GM23338 (cell line): ENCODE data around the gene PHOX2A. TPM values are rescaled to one million over a fixed set of nuclear protein-coding genes. Genes with fewer than 3 reads are reported as not detected.

Source experiments
- ATAC-seq: fragments of 200-7000 bp; cut with Tn5 transposase; 3 replicates; pipeline ENCODE4 v1.9.1; 2020
- DNase-seq: peaks from one replicate; pipeline ENCODE4 v3.0.0-alpha.2; 2015; ENCODE audit warnings: low spot score
- H2AFZ ChIP-seq: fragments of 200-600 bp; sonication (generic); 2 replicates; pipeline ENCODE4 v1.8.0; 2016; ENCODE audit warnings: antibody characterized with exemption, mild to moderate bottlenecking, moderate library complexity
- H3F3A ChIP-seq: fragments of 200-600 bp; sonication (generic); replicated peaks from 2 replicates; pipeline ENCODE4 v1.8.0; 2017; ENCODE audit warnings: antibody characterized with exemption, mixed run types, low read depth
- H3K27ac ChIP-seq: fragments of 200-600 bp; sonication (generic); 2 replicates; pipeline ENCODE4 v1.6.1; 2016; ENCODE audit warnings: low read depth
- H3K27me3 ChIP-seq: fragments of 200-600 bp; sonication (generic); 2 replicates; pipeline ENCODE4 v1.8.0; 2016; ENCODE audit warnings: mild to moderate bottlenecking, mixed run types, moderate library complexity; ENCODE audit not compliant: insufficient read depth
- H3K36me3 ChIP-seq: fragments of 200-600 bp; sonication (generic); 2 replicates; pipeline ENCODE4 v1.8.0; 2016; ENCODE audit warnings: mild to moderate bottlenecking; ENCODE audit not compliant: insufficient read depth
- H3K4me1 ChIP-seq: fragments of 200-600 bp; sonication (generic); 2 replicates; pipeline ENCODE4 v1.8.0; 2016; ENCODE audit warnings: mild to moderate bottlenecking, moderate library complexity; ENCODE audit not compliant: insufficient read depth
- H3K4me2 ChIP-seq: fragments of 200-600 bp; sonication (generic); 2 replicates; pipeline ENCODE4 v1.7.1; 2017; ENCODE audit warnings: mixed run types
- H3K4me3 ChIP-seq: fragments of 200-600 bp; sonication (generic); 2 replicates; pipeline ENCODE4 v1.6.1; 2016; ENCODE audit warnings: mixed run types
- H3K79me2 ChIP-seq: fragments of 200-600 bp; sonication (generic); replicated peaks from 2 replicates; pipeline ENCODE4 v1.8.0; 2017; ENCODE audit warnings: mild to moderate bottlenecking; ENCODE audit not compliant: insufficient read depth
- H3K9me2 ChIP-seq: fragments of 200-600 bp; sonication (generic); 2 replicates; pipeline ENCODE4 v1.8.0; 2017; ENCODE audit not compliant: insufficient read depth
- H4K20me1 ChIP-seq: fragments of 200-600 bp; sonication (generic); replicated peaks from 2 replicates; pipeline ENCODE4 v1.8.0; 2017; ENCODE audit warnings: mild to moderate bottlenecking; ENCODE audit not compliant: insufficient read depth
- H3K27ac Mint-ChIP-seq: 2 replicates; pipeline ENCODE4 v1.8.0; 2020; ENCODE audit warnings: inconsistent platforms, mild to moderate bottlenecking, moderate library complexity, mixed read lengths
- H3K27me3 Mint-ChIP-seq: 3 replicates; pipeline ENCODE4 v1.8.0; 2022; ENCODE audit warnings: low read depth, mild to moderate bottlenecking, moderate library complexity, mixed read lengths, inconsistent platforms; ENCODE audit not compliant: insufficient read depth, poor library complexity
- H3K36me3 Mint-ChIP-seq: 3 replicates; pipeline ENCODE4 v1.8.0; 2021; ENCODE audit warnings: low read depth, mild to moderate bottlenecking, inconsistent platforms, moderate library complexity, mixed read lengths
- H3K4me1 Mint-ChIP-seq: 3 replicates; pipeline ENCODE4 v1.8.0; 2020; ENCODE audit warnings: mild to moderate bottlenecking, inconsistent platforms, mixed read lengths
- H3K4me3 Mint-ChIP-seq: 3 replicates; pipeline ENCODE4 v1.8.0; 2021; ENCODE audit warnings: moderate library complexity, mild to moderate bottlenecking, inconsistent platforms, mixed read lengths
- H3K9me3 Mint-ChIP-seq: 3 replicates; pipeline ENCODE4 v1.8.0; 2020; ENCODE audit warnings: moderate library complexity, mild to moderate bottlenecking, inconsistent platforms, mixed read lengths
- CREB1 ChIP-seq: fragments of 250-450 bp; sonication (Bioruptor Pico); IDR thresholded peaks from 2 replicates; pipeline ENCODE4 v1.5.0; 2020; ENCODE audit warnings: low read depth, mild to moderate bottlenecking, moderate library complexity
- ETS1 ChIP-seq: IDR thresholded peaks from 2 replicates; pipeline ENCODE4 v1.6.1; 2016; ENCODE audit warnings: antibody characterized with exemption
- EZH2 ChIP-seq: fragments of 200-600 bp; sonication (generic); IDR thresholded peaks from one replicate; pipeline ENCODE4 v1.8.0; 2017; ENCODE audit warnings: antibody characterized with exemption, mild to moderate bottlenecking, low read depth; ENCODE audit not compliant: unreplicated experiment
- EZH2phosphoT487 ChIP-seq: fragments of 200-600 bp; sonication (generic); IDR thresholded peaks from one replicate; pipeline ENCODE4 v1.8.1; 2018; ENCODE audit warnings: antibody characterized with exemption; ENCODE audit not compliant: unreplicated experiment
- JUNB ChIP-seq: IDR thresholded peaks from one replicate; pipeline ENCODE4 v1.6.1; 2016; ENCODE audit warnings: antibody characterized with exemption; ENCODE audit not compliant: unreplicated experiment
- NANOG ChIP-seq: IDR thresholded peaks from 2 replicates; pipeline ENCODE4 v1.6.1; 2016; ENCODE audit warnings: antibody characterized with exemption, borderline replicate concordance
- POLR2AphosphoS5 ChIP-seq: IDR thresholded peaks from 2 replicates; pipeline ENCODE4 v1.6.1; 2016; ENCODE audit warnings: antibody characterized with exemption, low read depth
- STAT1 ChIP-seq: IDR thresholded peaks from one replicate; pipeline ENCODE4 v1.6.1; 2016; ENCODE audit warnings: antibody characterized with exemption; ENCODE audit not compliant: unreplicated experiment
- ZNF114 ChIP-seq: fragments of 250-450 bp; sonication (Bioruptor Pico); IDR thresholded peaks from 2 replicates; pipeline ENCODE4 v1.5.0; 2020; ENCODE audit warnings: mild to moderate bottlenecking, moderate library complexity
- ZNF331 ChIP-seq: fragments of 250-450 bp; sonication (Bioruptor Pico); IDR thresholded peaks from 2 replicates; pipeline ENCODE4 v1.5.0; 2020; ENCODE audit warnings: low read depth, mild to moderate bottlenecking, moderate library complexity
- polyA plus RNA-seq: library from polyadenylated mRNA; unstranded; fragments of >200 nt; fragmentation: Nextera tagmentation; extraction: Ambion mirVana; gene quantifications from 2 replicates; pipeline ENCODE4 v1.2.1, GENCODE V29; 2016
- total RNA-seq: library from RNA; depleted of rRNA; stranded (reverse); fragments of >200 nt; shearing (Covaris generic); gene quantifications from 2 replicates; pipeline ENCODE4 v1.2.3, GENCODE V29; 2014
- TF ChIP-seq, protein P1 (sequence below): fragments of 250-450 bp; sonication (Bioruptor Pico); IDR thresholded peaks from 2 replicates; pipeline ENCODE4 v1.5.0; 2020; ENCODE audit warnings: mild to moderate bottlenecking, moderate library complexity
- TF ChIP-seq, protein P2 (sequence below): IDR thresholded peaks from one replicate; pipeline ENCODE4 v1.6.1; 2018; ENCODE audit warnings: antibody characterized with exemption; ENCODE audit not compliant: unreplicated experiment
- TF ChIP-seq, protein P3 (sequence below), 2 experiments: fragments of 200-600 bp in 1 of 2; sonication (generic) in 1 of 2; conservative IDR thresholded peaks; 2 replicates each; pipeline versions ENCODE4 v1.5.1 to v1.6.1; 2016 to 2017; ENCODE audit warnings: antibody characterized with exemption in 2 of 2, low read depth in 2 of 2, mild to moderate bottlenecking in 2 of 2, moderate library complexity in 1 of 2

PHOX2A gene
- total and polyA plus RNA-seq, 2 experiments from 2014 or later, result 0.31 TPM; not detected in 1

GRCh38 chr11:72251614-72252013 is 7.6 kb upstream of the PHOX2A start:
- H3K27me3 Mint-ChIP-seq, result peaks cover 1% of the 10 kb centered on the region

More at GRCh38 chr11:72251614-72252013, 7.6 kb upstream of the PHOX2A start:
- no peak overlapping the region for H3K27ac ChIP-seq
- no peak overlapping the region for H3K4me2 ChIP-seq
- H3K9me3 Mint-ChIP-seq, result peaks cover 13% of the 10 kb centered on the region
- no peak for ATAC-seq
- no peaks in the 10 kb centered on the region for H3K4me1 ChIP-seq
- no peak overlapping the region for H2AFZ ChIP-seq
- H3K4me3 Mint-ChIP-seq, result no peak overlapping the region
- H3K4me1 Mint-ChIP-seq, result peaks cover 4% of the 10 kb centered on the region; the same call in 2 of the 3 replicates
- H3F3A ChIP-seq, result no peaks in the 10 kb centered on the region
- H3K36me3 Mint-ChIP-seq, result 0 out of 3 replicates have a peak, but pooled peaks cover 6% of the 10 kb centered on the region
- DNase-seq, result no peak
- H4K20me1 ChIP-seq, result no peaks in the 10 kb centered on the region; the same call in 1 of the 2 replicates
- H3K27me3 ChIP-seq, result peaks cover 41% of the 10 kb centered on the region
- H3K27ac Mint-ChIP-seq, result no peak overlapping the region
- TF ChIP-seq ZNF114 (CRISPR knock-in tag) (no peak), JUNB (no peak), ZNF331 (no peak), EZH2phosphoT487 (no peak), CREB1 (CRISPR knock-in tag) (no peak), STAT1 (no peak), ETS1 (no peak), EZH2 (no peak), POLR2AphosphoS5 (no peak), NANOG (no peak)
- TF ChIP-seq, protein P1, sequence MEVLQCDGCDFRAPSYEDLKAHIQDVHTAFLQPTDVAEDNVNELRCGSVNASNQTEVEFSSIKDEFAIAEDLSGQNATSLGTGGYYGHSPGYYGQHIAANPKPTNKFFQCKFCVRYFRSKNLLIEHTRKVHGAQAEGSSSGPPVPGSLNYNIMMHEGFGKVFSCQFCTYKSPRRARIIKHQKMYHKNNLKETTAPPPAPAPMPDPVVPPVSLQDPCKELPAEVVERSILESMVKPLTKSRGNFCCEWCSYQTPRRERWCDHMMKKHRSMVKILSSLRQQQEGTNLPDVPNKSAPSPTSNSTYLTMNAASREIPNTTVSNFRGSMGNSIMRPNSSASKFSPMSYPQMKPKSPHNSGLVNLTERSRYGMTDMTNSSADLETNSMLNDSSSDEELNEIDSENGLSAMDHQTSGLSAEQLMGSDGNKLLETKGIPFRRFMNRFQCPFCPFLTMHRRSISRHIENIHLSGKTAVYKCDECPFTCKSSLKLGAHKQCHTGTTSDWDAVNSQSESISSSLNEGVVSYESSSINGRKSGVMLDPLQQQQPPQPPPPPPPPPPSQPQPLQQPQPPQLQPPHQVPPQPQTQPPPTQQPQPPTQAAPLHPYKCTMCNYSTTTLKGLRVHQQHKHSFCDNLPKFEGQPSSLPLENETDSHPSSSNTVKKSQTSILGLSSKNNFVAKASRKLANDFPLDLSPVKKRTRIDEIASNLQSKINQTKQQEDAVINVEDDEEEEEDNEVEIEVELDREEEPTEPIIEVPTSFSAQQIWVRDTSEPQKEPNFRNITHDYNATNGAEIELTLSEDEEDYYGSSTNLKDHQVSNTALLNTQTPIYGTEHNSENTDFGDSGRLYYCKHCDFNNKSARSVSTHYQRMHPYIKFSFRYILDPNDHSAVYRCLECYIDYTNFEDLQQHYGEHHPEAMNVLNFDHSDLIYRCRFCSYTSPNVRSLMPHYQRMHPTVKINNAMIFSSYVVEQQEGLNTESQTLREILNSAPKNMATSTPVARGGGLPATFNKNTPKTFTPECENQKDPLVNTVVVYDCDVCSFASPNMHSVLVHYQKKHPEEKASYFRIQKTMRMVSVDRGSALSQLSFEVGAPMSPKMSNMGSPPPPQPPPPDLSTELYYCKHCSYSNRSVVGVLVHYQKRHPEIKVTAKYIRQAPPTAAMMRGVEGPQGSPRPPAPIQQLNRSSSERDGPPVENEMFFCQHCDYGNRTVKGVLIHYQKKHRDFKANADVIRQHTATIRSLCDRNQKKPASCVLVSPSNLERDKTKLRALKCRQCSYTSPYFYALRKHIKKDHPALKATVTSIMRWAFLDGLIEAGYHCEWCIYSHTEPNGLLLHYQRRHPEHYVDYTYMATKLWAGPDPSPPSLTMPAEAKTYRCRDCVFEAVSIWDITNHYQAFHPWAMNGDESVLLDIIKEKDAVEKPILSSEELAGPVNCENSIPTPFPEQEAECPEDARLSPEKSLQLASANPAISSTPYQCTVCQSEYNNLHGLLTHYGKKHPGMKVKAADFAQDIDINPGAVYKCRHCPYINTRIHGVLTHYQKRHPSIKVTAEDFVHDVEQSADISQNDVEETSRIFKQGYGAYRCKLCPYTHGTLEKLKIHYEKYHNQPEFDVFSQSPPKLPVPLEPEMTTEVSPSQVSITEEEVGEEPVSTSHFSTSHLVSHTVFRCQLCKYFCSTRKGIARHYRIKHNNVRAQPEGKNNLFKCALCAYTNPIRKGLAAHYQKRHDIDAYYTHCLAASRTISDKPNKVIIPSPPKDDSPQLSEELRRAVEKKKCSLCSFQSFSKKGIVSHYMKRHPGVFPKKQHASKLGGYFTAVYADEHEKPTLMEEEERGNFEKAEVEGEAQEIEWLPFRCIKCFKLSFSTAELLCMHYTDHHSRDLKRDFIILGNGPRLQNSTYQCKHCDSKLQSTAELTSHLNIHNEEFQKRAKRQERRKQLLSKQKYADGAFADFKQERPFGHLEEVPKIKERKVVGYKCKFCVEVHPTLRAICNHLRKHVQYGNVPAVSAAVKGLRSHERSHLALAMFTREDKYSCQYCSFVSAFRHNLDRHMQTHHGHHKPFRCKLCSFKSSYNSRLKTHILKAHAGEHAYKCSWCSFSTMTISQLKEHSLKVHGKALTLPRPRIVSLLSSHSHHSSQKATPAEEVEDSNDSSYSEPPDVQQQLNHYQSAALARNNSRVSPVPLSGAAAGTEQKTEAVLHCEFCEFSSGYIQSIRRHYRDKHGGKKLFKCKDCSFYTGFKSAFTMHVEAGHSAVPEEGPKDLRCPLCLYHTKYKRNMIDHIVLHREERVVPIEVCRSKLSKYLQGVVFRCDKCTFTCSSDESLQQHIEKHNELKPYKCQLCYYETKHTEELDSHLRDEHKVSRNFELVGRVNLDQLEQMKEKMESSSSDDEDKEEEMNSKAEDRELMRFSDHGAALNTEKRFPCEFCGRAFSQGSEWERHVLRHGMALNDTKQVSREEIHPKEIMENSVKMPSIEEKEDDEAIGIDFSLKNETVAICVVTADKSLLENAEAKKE (CRISPR knock-in tag), result no peak
- TF ChIP-seq, protein P2, sequence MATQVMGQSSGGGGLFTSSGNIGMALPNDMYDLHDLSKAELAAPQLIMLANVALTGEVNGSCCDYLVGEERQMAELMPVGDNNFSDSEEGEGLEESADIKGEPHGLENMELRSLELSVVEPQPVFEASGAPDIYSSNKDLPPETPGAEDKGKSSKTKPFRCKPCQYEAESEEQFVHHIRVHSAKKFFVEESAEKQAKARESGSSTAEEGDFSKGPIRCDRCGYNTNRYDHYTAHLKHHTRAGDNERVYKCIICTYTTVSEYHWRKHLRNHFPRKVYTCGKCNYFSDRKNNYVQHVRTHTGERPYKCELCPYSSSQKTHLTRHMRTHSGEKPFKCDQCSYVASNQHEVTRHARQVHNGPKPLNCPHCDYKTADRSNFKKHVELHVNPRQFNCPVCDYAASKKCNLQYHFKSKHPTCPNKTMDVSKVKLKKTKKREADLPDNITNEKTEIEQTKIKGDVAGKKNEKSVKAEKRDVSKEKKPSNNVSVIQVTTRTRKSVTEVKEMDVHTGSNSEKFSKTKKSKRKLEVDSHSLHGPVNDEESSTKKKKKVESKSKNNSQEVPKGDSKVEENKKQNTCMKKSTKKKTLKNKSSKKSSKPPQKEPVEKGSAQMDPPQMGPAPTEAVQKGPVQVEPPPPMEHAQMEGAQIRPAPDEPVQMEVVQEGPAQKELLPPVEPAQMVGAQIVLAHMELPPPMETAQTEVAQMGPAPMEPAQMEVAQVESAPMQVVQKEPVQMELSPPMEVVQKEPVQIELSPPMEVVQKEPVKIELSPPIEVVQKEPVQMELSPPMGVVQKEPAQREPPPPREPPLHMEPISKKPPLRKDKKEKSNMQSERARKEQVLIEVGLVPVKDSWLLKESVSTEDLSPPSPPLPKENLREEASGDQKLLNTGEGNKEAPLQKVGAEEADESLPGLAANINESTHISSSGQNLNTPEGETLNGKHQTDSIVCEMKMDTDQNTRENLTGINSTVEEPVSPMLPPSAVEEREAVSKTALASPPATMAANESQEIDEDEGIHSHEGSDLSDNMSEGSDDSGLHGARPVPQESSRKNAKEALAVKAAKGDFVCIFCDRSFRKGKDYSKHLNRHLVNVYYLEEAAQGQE, result no peak
- TF ChIP-seq, protein P3, sequence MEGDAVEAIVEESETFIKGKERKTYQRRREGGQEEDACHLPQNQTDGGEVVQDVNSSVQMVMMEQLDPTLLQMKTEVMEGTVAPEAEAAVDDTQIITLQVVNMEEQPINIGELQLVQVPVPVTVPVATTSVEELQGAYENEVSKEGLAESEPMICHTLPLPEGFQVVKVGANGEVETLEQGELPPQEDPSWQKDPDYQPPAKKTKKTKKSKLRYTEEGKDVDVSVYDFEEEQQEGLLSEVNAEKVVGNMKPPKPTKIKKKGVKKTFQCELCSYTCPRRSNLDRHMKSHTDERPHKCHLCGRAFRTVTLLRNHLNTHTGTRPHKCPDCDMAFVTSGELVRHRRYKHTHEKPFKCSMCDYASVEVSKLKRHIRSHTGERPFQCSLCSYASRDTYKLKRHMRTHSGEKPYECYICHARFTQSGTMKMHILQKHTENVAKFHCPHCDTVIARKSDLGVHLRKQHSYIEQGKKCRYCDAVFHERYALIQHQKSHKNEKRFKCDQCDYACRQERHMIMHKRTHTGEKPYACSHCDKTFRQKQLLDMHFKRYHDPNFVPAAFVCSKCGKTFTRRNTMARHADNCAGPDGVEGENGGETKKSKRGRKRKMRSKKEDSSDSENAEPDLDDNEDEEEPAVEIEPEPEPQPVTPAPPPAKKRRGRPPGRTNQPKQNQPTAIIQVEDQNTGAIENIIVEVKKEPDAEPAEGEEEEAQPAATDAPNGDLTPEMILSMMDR (conservative IDR thresholded peaks at IDR 0.05; ENCODE audit: low read depth in 2 of 2), result no peak
- H3K4me3 ChIP-seq, result no peak overlapping the region
- H3K79me2 ChIP-seq, result no peaks in the 10 kb centered on the region
- H3K9me2 ChIP-seq, result no peaks in the 10 kb centered on the region
- H3K36me3 ChIP-seq, result no peaks in the 10 kb centered on the region
